Muscle layer of duodenum (tissue), 2 donors: ENCODE results near the gene ASRGL1.
"Not testable (repeated sequence)": the region's sequence is repeated elsewhere in the genome, so short reads cannot be mapped to it uniquely, and the experiment has no call there.

Source experiments
- H3K27ac ChIP-seq: one replicate; pipeline ENCODE4 v1.7.0; 2013; ENCODE audit warnings: mild to moderate bottlenecking, low read length
- H3K27me3 ChIP-seq: one replicate; pipeline ENCODE4 v1.7.0; 2013; ENCODE audit warnings: low read depth, mild to moderate bottlenecking, control low read depth, low read length
- H3K36me3 ChIP-seq, 2 donors: one replicate each; pipeline ENCODE4 v1.7.0; 2013; ENCODE audit warnings: low read length in 2 of 2, control low read depth in 1 of 2, mild to moderate bottlenecking in 1 of 2; ENCODE audit not compliant: insufficient read depth in 2 of 2, control insufficient read depth in 1 of 2
- H3K4me1 ChIP-seq, 2 donors: one replicate each; pipeline ENCODE4 v1.7.0; 2013; ENCODE audit warnings: low read length in 2 of 2, mild to moderate bottlenecking in 2 of 2, control low read depth in 1 of 2, moderate library complexity in 1 of 2; ENCODE audit not compliant: insufficient read depth in 2 of 2, control insufficient read depth in 1 of 2
- H3K4me3 ChIP-seq, 2 donors: one replicate each; pipeline ENCODE4 v1.7.0; 2013; ENCODE audit warnings: low read length in 2 of 2, low read depth in 1 of 2, mild to moderate bottlenecking in 1 of 2
- H3K9me3 ChIP-seq, 2 donors: one replicate each; pipeline ENCODE4 v1.7.0; 2013; ENCODE audit warnings: low read length in 2 of 2, control low read depth in 1 of 2, mild to moderate bottlenecking in 1 of 2; ENCODE audit not compliant: control insufficient read depth in 1 of 2
- donor health status: healthy.

Gene ASRGL1

DNA sequence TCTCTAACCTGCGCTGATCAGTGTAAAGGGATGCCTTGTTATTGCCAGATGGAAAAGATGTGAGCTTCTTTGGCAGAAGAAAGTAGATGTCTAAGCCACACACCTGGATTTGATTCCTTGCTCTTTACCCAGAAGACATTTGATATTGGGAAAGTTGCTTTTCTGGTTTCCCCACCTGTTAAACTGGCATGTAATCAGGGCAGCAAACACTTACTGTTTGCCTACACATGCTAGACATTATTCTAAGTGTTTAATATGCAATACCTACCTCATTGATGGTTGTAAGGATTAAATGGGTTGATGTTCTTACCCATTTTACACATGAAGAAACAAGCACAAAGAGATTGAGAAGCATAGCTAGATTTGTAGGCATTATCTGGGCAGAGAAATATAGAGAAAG lies 16.6 kb downstream of the ASRGL1 start:
- H3K27ac ChIP-seq = no peak overlapping the region
- no peaks in the 10 kb centered on the region for H3K9me3 ChIP-seq
- H3K27me3 ChIP-seq = no peaks in the 10 kb centered on the region
- H3K36me3 ChIP-seq = peaks cover 2 to 4% of the 10 kb centered on the region in 2 donors
- no peaks in the 10 kb centered on the region for H3K4me1 ChIP-seq
- H3K4me3 ChIP-seq = no peak overlapping the region

GRCh38 chr11:62358273-62358672 lies 21.0 kb downstream of the ASRGL1 start:
- H3K4me1 ChIP-seq = no peaks in the 10 kb centered on the region
- H3K4me3 ChIP-seq = no peak overlapping the region
- no peak overlapping the region for H3K27ac ChIP-seq
- peaks cover 2 to 4% of the 10 kb centered on the region in 2 donors for H3K36me3 ChIP-seq
- H3K27me3 ChIP-seq = no peaks in the 10 kb centered on the region
- H3K9me3 ChIP-seq = no peaks in the 10 kb centered on the region

GRCh38 chr11:62359475-62359874 lies 22.2 kb downstream of the ASRGL1 start:
- no peak overlapping the region for H3K4me3 ChIP-seq
- H3K9me3 ChIP-seq = no peaks in the 10 kb centered on the region
- H3K36me3 ChIP-seq = peaks cover 2 to 4% of the 10 kb centered on the region in 2 donors
- H3K4me1 ChIP-seq = no peaks in the 10 kb centered on the region
- H3K27me3 ChIP-seq = no peaks in the 10 kb centered on the region
- no peak overlapping the region for H3K27ac ChIP-seq

DNA sequence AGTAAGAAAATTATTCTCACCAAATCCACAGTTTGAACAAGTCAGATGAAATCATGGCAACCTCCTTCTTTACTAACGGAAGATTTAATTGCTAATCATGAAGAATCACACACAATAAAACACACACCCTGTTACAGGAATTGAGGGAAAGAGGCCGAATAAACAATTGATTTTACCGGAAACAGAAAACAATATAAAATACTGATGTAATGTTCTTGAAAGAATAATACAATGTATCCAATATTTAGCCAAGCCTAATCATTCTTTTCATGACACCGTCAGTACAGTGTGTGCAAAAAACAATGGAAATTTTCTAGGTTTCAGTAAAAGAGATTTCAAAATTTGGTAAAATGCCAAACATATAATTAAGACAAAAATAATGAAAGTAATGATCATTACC lies 23.4 kb downstream of the ASRGL1 start:
- no peaks in the 10 kb centered on the region for H3K27me3 ChIP-seq
- H3K4me3 ChIP-seq = no peak overlapping the region
- peaks cover 2 to 4% of the 10 kb centered on the region in 2 donors for H3K36me3 ChIP-seq
- H3K9me3 ChIP-seq = no peaks in the 10 kb centered on the region
- no peaks in the 10 kb centered on the region for H3K4me1 ChIP-seq
- peak overlapping the region; percentile 7 for H3K27ac ChIP-seq

- H3K4me1 ChIP-seq, H3K9me3 ChIP-seq, H3K27ac ChIP-seq, H3K27me3 ChIP-seq, H3K4me3 ChIP-seq, H3K36me3 ChIP-seq: not testable (repeated sequence)
Observed at GRCh38 chr11:62368861-62369477, 31.7 kb downstream of the ASRGL1 start.

- Histone ChIP-seq H3K27ac (no peak overlapping the region), H3K27me3 (no peaks in the 10 kb centered on the region), H3K9me3 (no peaks in the 10 kb centered on the region), H3K36me3 (no peaks in the 10 kb centered on the region), H3K4me1 (no peaks in the 10 kb centered on the region), H3K4me3 (no peak overlapping the region)
Observed at GRCh38 chr11:62370743-62371440, 33.6 kb downstream of the ASRGL1 start.

DNA sequence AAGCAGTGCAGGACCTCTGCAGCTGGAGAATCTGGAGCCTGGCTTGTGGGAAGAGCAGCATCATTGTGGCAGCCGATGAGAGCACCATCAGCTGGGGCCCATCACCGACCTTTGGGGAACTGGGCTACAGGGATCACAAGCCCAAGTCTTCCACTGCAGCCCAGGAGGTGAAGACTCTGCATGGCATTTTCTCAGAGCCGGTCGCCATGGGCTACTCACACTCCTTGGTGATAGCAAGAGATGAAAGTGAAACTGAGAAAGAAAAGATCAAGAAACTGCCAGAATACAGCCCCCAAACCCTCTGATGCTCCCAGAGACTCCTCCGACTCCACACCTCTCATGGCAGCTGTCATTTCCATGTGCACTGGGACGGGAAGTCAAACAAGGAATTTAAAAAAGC lies 35.6 kb downstream of the ASRGL1 start:
- no peaks in the 10 kb centered on the region for H3K4me1 ChIP-seq
- no peak overlapping the region for H3K27ac ChIP-seq
- no peak overlapping the region for H3K4me3 ChIP-seq
- H3K27me3 ChIP-seq = no peaks in the 10 kb centered on the region
- no peaks in the 10 kb centered on the region for H3K9me3 ChIP-seq
- no peaks in the 10 kb centered on the region for H3K36me3 ChIP-seq

- Histone ChIP-seq H3K9me3 (no peaks in the 10 kb centered on the region), H3K4me1 (no peaks in the 10 kb centered on the region), H3K36me3 (no peaks in the 10 kb centered on the region), H3K4me3 (no peak overlapping the region), H3K27ac (no peak overlapping the region), H3K27me3 (no peaks in the 10 kb centered on the region)
Observed at GRCh38 chr11:62373464-62374119, 36.3 kb downstream of the ASRGL1 start.

GRCh38 chr11:62374801-62375200 lies 37.6 kb downstream of the ASRGL1 start:
- H3K4me3 ChIP-seq = no peak overlapping the region
- H3K4me1 ChIP-seq = no peaks in the 10 kb centered on the region
- no peaks in the 10 kb centered on the region for H3K36me3 ChIP-seq
- H3K27me3 ChIP-seq = no peaks in the 10 kb centered on the region
- H3K27ac ChIP-seq = no peak overlapping the region
- H3K9me3 ChIP-seq = no peaks in the 10 kb centered on the region

- not testable (repeated sequence) for H3K27me3 ChIP-seq, H3K4me3 ChIP-seq, H3K27ac ChIP-seq, H3K36me3 ChIP-seq, H3K9me3 ChIP-seq, H3K4me1 ChIP-seq
Observed at GRCh38 chr11:62378459-62379063, 41.3 kb downstream of the ASRGL1 start.

DNA sequence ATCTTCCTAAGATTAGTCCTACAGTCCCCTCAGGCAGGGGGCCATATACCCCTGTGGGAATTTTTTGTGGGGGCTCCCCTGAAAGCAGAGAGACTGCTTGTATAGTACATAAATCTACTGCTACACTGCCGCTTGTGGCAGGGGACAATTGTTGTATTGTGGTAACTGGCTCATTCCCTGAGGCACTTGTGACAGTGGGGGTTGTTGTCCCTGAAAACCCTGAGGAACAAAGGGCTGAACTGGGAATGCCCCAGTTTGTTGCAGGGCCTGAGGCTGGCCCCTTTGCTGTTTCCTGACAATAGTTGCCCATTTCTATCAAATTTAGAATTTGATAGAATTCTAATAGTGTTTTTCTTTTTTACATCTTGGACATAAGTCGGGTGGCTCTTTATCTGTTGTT lies 42.3 kb downstream of the ASRGL1 start:
- not testable (repeated sequence) for H3K27me3 ChIP-seq, H3K27ac ChIP-seq, H3K4me1 ChIP-seq, H3K4me3 ChIP-seq, H3K36me3 ChIP-seq, H3K9me3 ChIP-seq
